NCI-H82 treated with DMSO at 0.1 percent for 48 hours (cell line): Measurements from ENCODE around the gene ADIPOQ.
"Not testable (repeated sequence)": the region's sequence is repeated elsewhere in the genome, so short reads cannot be mapped to it uniquely, and the experiment has no call there.

Experiments used
- DNase-seq: peaks from one replicate; lab custom pipeline; 2025; ENCODE audit not compliant: unreplicated experiment; lab: John Stamatoyannopoulos, UW

ADIPOQ gene

DNA sequence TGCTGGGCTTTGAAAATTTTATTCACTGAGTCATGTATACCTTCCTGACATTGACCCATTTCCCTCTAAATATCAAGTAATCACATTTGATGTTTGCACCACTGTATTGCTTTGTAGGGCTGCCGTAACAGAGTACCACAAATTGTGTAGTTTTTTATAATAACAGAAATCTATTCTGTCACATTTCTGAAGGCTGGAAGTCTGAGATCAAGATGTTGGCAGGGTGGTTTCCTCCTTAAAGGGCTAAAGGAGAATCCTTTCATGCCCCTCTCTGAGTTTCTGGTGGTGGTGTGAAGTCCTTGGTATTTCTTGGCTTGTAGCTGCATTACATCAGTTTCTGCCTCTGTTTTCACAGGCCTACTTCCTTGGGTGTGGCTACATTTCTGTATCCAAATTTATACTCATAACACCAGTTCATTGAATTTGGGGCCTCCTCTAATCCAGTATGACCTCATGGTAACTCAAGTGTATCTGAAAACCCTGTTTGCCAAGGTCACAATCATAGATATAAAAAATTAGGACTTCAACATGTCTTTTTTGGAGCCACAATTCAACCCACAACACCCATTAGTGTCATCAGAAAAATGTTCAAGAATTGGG lies 58.7 kb downstream of the ADIPOQ start:
- no peak for DNase-seq

GRCh38 chr3:186902154-186902553 lies 59.6 kb downstream of the ADIPOQ start:
- DNase-seq = no peak

GRCh38 chr3:186902713-186903112 lies 60.2 kb downstream of the ADIPOQ start:
- no peak for DNase-seq

GRCh38 chr3:186903676-186904075 lies 61.2 kb downstream of the ADIPOQ start:
- DNase-seq = not testable (repeated sequence)

GRCh38 chr3:186907075-186907474 lies 64.6 kb downstream of the ADIPOQ start:
- not testable (repeated sequence) for DNase-seq
